K562 (cell line): ENCODE measurements around the gene ABHD16A. TPM values are rescaled to one million over a fixed set of nuclear protein-coding genes. Genes with fewer than 3 reads are reported as not detected.
A peak's percentile ranks its signal among the peaks of the same experiment; 100 is the strongest.

Experiments
- ARID1B ChIP-seq: fragments of 450-650 bp; IDR thresholded peaks from 2 replicates; pipeline ENCODE4 v1.6.1; 2016; ENCODE audit warnings: antibody characterized with exemption, mild to moderate bottlenecking, inconsistent platforms
- BACH1 ChIP-seq: fragments of 200-800 bp; sonication (Bioruptor generic); IDR thresholded peaks from 2 replicates; pipeline ENCODE4 v1.6.1; 2016; ENCODE audit warnings: missing genetic modification characterization, missing compliant biosample characterization
- EHMT2 ChIP-seq: fragments of 450-650 bp; IDR thresholded peaks from 2 replicates; pipeline ENCODE4 v1.6.1; 2018; ENCODE audit warnings: antibody characterized with exemption
- ERF ChIP-seq: fragments of 450-650 bp; formaldehyde crosslinking; IDR thresholded peaks from 2 replicates; pipeline ENCODE4 v1.4.0; 2020; ENCODE audit warnings: mild to moderate bottlenecking, mixed read lengths
- HLTF ChIP-seq: fragments of 450-650 bp; IDR thresholded peaks from 2 replicates; pipeline ENCODE4 v1.6.1; 2016
- KAT7 ChIP-seq: sonication (generic); formaldehyde crosslinking; IDR thresholded peaks from 2 replicates; pipeline ENCODE4 v1.8.0; 2022; ENCODE audit warnings: missing genetic modification reagents, mild to moderate bottlenecking, borderline replicate concordance
- MCM7 ChIP-seq, 2 experiments: fragments of 450-650 bp; IDR thresholded peaks; 2 replicates each; pipeline ENCODE4 v1.6.1; 2016 to 2018
- MEF2A ChIP-seq: IDR thresholded peaks from 2 replicates; pipeline ENCODE4 v1.6.1; 2011; ENCODE audit warnings: low read depth, mild to moderate bottlenecking, low read length, moderate library complexity; ENCODE audit not compliant: control insufficient read depth
- MTF1 ChIP-seq: fragments of 250-450 bp; sonication (Bioruptor Pico); IDR thresholded peaks from 2 replicates; pipeline ENCODE4 v1.9.0; 2021; ENCODE audit warnings: moderate library complexity, mild to moderate bottlenecking, inconsistent platforms, borderline replicate concordance
- NEUROD1 ChIP-seq: fragments of 150-350 bp; IDR thresholded peaks from 2 replicates; pipeline ENCODE4 v1.6.1; 2014; ENCODE audit warnings: borderline replicate concordance, low read length, low read depth; ENCODE audit not compliant: partially characterized antibody
- NFIC ChIP-seq: fragments of 450-650 bp; IDR thresholded peaks from 2 replicates; pipeline ENCODE4 v1.6.1; 2017; ENCODE audit warnings: mild to moderate bottlenecking, inconsistent platforms
- RBM14 ChIP-seq: fragments of 200-400 bp; formaldehyde crosslinking; IDR thresholded peaks from 2 replicates; pipeline ENCODE4 v1.6.1; 2018; ENCODE audit warnings: low read depth, mild to moderate bottlenecking, low read length, moderate library complexity, borderline replicate concordance; ENCODE audit not compliant: insufficient read depth
- SMAD2 ChIP-seq: fragments of 150-350 bp; IDR thresholded peaks from 2 replicates; pipeline ENCODE4 v1.6.1; 2014; ENCODE audit warnings: low read depth, mild to moderate bottlenecking, low read length
- ZC3H8 ChIP-seq: fragments of 450-650 bp; IDR thresholded peaks from 2 replicates; pipeline ENCODE4 v1.6.1; 2017
- ZNF324 ChIP-seq: fragments of 250-450 bp; sonication (Bioruptor Pico); IDR thresholded peaks from 2 replicates; pipeline ENCODE4 v1.4.0; 2020; ENCODE audit warnings: mild to moderate bottlenecking
- ZNF431 ChIP-seq: sonication (generic); formaldehyde crosslinking; IDR thresholded peaks from 2 replicates; pipeline ENCODE4 v1.8.0; 2022; ENCODE audit warnings: mild to moderate bottlenecking, missing genetic modification reagents
- ZNF76 ChIP-seq: fragments of 250-450 bp; sonication (Bioruptor Pico); IDR thresholded peaks from 2 replicates; pipeline ENCODE4 v1.4.0; 2020; ENCODE audit warnings: mild to moderate bottlenecking, moderate library complexity, borderline replicate concordance
- polyA plus RNA-seq, 8 experiments: library from polyadenylated mRNA; depleted of rRNA in 4 of 8; stranded (reverse) in 5 of 8; unstranded in 3 of 8; fragments of >200 nt; fragmentation: Nextera tagmentation in 2 of 8; fragmentation: Illumina TruSeq in 1 of 8; extraction: Ambion mirVana in 2 of 8; extraction: Trizol in 1 of 8; gene quantifications; 2 replicates each; pipeline versions ENCODE4 v1.2.1 to v1.2.3, GENCODE V29; 2011 to 2014; ENCODE audit warnings: inconsistent platforms in 1 of 8, missing spikeins in 1 of 8
- total RNA-seq, 7 experiments: library from RNA; depleted of rRNA in 6 of 7; stranded (reverse); fragments of >200 nt in 6 of 7; fragmentation: Illumina TruSeq in 2 of 7; extraction: Trizol in 2 of 7; gene quantifications; 2 replicates each; pipeline versions ENCODE4 v1.2.1 to v1.2.3, GENCODE V29; 2011 to 2021; ENCODE audit warnings: low replicate concordance in 1 of 7
- TF ChIP-seq, protein P1 (sequence below): fragments of 450-650 bp; IDR thresholded peaks from 2 replicates; pipeline ENCODE4 v1.7.1; 2018; ENCODE audit warnings: mild to moderate bottlenecking, low read depth; ENCODE audit not compliant: partially characterized antibody
- TF ChIP-seq, protein P2 (sequence below): fragments of 250-450 bp; sonication (Bioruptor Pico); IDR thresholded peaks from 2 replicates; pipeline ENCODE4 v1.5.0; 2020; ENCODE audit warnings: mild to moderate bottlenecking, borderline replicate concordance
- TF ChIP-seq, protein P3 (sequence below): fragments of 450-650 bp; formaldehyde crosslinking; IDR thresholded peaks from 2 replicates; pipeline ENCODE4 v1.4.0; 2020; ENCODE audit warnings: mild to moderate bottlenecking, moderate library complexity
- TF ChIP-seq, protein P4 (sequence below): IDR thresholded peaks from 2 replicates; pipeline ENCODE4 v1.6.1; 2016; ENCODE audit warnings: missing genetic modification characterization, missing compliant biosample characterization

ABHD16A gene
- total and polyA plus RNA-seq, 9 of the 15 experiments (the other 6 are each of a cell fraction or from before 2014, with no cell fraction given) = 25.8 to 120 (median 81.6) TPM

DNA sequence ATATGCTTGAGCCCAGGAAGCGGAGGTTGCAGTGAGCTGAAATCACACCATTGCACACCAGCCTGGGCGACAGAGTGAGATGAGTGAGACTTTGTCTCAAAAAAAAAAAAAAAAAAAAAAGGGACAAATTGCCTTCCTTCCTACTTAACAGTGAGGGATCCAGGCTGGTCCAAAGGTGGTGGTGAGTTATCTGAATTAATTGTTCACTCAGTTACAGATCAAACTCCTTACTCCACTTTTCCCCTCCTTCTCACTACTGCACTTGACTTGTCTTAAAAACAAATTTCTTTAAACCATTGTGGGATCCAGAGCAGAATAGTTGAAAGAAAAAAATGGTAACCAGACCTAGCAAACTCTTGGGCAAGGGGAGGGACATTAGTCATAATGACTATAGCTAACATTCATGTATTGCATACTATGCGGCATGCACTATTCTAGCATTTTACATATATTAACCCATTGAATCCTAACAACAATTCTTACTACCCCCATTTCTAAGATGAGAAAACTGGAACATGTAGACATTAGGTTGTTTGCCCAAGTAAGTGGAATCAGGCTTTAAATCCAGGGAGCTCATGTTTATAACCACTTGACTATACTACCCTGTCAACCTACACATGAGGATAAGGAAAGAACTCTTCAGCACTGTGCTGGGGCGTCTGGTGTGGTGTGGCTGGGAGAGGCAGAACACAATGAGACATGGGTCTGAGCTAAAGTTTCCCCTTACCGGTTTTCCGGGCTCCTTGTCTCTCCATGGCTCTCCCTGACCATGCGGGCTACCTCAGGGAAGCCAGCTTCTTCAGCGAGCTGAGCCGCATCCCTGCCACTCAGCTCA is 39.8 kb downstream of the ABHD16A start (continued):
- TF ChIP-seq MCM7 (IDR thresholded peaks at IDR 0.05) (no peak), KAT7 (CRISPR knock-in tag) (peak; percentile 94), ZC3H8 (no peak), ARID1B (no peak), MTF1 (CRISPR knock-in tag) (no peak), HLTF (peak; percentile 51; the same call in 1 of the 2 replicates), SMAD2 (no peak), BACH1 (tag) (no peak), EHMT2 (no peak), ZNF324 (CRISPR knock-in tag) (peak; percentile 12; the same call in 1 of the 2 replicates), ERF (peak; percentile 41; the same call in 1 of the 2 replicates), ZNF76 (CRISPR knock-in tag) (no peak), NFIC (no peak), MEF2A (no peak), ZNF431 (CRISPR knock-in tag) (no peak; the same call in 1 of the 2 replicates), NEUROD1 (no peak), RBM14 (no peak)
- TF ChIP-seq, protein P1, sequence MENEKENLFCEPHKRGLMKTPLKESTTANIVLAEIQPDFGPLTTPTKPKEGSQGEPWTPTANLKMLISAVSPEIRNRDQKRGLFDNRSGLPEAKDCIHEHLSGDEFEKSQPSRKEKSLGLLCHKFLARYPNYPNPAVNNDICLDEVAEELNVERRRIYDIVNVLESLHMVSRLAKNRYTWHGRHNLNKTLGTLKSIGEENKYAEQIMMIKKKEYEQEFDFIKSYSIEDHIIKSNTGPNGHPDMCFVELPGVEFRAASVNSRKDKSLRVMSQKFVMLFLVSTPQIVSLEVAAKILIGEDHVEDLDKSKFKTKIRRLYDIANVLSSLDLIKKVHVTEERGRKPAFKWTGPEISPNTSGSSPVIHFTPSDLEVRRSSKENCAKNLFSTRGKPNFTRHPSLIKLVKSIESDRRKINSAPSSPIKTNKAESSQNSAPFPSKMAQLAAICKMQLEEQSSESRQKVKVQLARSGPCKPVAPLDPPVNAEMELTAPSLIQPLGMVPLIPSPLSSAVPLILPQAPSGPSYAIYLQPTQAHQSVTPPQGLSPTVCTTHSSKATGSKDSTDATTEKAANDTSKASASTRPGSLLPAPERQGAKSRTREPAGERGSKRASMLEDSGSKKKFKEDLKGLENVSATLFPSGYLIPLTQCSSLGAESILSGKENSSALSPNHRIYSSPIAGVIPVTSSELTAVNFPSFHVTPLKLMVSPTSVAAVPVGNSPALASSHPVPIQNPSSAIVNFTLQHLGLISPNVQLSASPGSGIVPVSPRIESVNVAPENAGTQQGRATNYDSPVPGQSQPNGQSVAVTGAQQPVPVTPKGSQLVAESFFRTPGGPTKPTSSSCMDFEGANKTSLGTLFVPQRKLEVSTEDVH = no peak
- TF ChIP-seq, protein P2, sequence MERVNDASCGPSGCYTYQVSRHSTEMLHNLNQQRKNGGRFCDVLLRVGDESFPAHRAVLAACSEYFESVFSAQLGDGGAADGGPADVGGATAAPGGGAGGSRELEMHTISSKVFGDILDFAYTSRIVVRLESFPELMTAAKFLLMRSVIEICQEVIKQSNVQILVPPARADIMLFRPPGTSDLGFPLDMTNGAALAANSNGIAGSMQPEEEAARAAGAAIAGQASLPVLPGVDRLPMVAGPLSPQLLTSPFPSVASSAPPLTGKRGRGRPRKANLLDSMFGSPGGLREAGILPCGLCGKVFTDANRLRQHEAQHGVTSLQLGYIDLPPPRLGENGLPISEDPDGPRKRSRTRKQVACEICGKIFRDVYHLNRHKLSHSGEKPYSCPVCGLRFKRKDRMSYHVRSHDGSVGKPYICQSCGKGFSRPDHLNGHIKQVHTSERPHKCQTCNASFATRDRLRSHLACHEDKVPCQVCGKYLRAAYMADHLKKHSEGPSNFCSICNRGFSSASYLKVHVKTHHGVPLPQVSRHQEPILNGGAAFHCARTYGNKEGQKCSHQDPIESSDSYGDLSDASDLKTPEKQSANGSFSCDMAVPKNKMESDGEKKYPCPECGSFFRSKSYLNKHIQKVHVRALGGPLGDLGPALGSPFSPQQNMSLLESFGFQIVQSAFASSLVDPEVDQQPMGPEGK (CRISPR knock-in tag) = no peak
- TF ChIP-seq, protein P3, sequence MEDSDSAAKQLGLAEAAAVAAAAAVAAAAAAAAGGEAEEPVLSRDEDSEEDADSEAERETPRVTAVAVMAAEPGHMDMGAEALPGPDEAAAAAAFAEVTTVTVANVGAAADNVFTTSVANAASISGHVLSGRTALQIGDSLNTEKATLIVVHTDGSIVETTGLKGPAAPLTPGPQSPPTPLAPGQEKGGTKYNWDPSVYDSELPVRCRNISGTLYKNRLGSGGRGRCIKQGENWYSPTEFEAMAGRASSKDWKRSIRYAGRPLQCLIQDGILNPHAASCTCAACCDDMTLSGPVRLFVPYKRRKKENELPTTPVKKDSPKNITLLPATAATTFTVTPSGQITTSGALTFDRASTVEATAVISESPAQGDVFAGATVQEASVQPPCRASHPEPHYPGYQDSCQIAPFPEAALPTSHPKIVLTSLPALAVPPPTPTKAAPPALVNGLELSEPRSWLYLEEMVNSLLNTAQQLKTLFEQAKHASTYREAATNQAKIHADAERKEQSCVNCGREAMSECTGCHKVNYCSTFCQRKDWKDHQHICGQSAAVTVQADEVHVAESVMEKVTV = no peak
- TF ChIP-seq, protein P4, sequence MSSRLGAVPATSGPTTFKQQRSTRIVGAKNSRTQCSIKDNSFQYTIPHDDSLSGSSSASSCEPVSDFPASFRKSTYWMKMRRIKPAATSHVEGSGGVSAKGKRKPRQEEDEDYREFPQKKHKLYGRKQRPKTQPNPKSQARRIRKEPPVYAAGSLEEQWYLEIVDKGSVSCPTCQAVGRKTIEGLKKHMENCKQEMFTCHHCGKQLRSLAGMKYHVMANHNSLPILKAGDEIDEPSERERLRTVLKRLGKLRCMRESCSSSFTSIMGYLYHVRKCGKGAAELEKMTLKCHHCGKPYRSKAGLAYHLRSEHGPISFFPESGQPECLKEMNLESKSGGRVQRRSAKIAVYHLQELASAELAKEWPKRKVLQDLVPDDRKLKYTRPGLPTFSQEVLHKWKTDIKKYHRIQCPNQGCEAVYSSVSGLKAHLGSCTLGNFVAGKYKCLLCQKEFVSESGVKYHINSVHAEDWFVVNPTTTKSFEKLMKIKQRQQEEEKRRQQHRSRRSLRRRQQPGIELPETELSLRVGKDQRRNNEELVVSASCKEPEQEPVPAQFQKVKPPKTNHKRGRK = no peak
